ENCODE data around the gene ATP6V1F. TPM values are rescaled to one million over a fixed set of nuclear protein-coding genes. Genes with fewer than 3 reads are reported as not detected.

The ATP6V1F gene
- total RNA-seq, 2 donors from 2014 or later: 122 to 157 TPM

DNA sequence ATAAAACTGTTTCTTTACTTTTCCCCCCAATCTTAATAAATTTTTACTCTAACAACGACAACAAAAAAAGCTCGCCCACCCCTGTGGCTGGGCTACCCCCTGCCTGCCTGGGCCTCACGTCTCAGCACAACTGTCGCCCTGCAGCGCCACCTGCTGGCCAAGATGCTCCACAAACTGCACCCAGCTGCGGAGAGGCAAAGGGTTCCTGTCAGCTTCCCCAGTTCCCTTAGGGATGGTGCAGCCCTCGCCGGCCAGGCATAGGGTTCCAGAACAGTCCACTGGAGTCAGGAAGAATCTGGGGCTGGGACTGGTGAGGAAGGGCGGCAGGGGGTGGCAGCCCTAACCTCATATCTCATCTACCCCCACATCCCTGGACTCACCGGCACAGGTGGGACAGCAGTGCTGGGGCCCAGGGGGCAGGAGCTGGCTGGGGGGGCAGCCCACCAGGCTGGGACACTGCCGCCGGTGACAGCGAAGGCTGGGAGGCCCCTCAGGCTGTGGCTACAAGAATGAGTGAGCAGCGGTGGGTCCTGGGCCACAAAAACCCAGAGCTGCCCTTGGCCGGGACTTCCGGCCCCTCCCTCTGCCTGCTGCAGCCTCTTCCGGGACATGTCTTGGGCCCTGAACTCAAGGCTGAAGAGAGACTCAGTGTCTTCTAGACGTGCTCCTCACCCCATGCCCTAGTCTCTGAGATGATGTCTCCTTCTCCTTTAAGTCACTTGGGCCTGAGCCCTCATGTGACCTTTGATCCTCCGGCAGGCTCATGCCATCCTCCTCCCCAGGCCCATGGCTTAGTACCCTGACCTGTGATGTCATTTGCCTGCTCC lies 21.2 kb downstream of the ATP6V1F start:
- Histone ChIP-seq H3K4me3 (ENCODE audit: low read length) (no peak overlapping the region), H3K27ac (ENCODE audit: low read depth, low read length) (no peak overlapping the region), H3K9ac (ENCODE audit: extremely low read depth, low read length, poor library complexity, severe bottlenecking) (no peak overlapping the region), H3K36me3 (ENCODE audit: control insufficient read depth, insufficient read depth, low read length) (no peaks in the 10 kb centered on the region), H3K4me1 (ENCODE audit: control insufficient read depth, insufficient read depth, low read length) (no peaks in the 10 kb centered on the region), H3K9me3 (ENCODE audit: control insufficient read depth, low read length) (no peaks in the 10 kb centered on the region), H3K27me3 (ENCODE audit: control insufficient read depth, insufficient read depth, low read length, poor library complexity, severe bottlenecking) (no peaks in the 10 kb centered on the region)
- peaks cover 1% of the 10 kb centered on the region for H3K36me3 Mint-ChIP-seq (ENCODE audit: low read depth)
- no peaks in the 10 kb centered on the region for H3K27me3 Mint-ChIP-seq (ENCODE audit: insufficient read depth)
- no peak overlapping the region for H3K27ac Mint-ChIP-seq
- H3K9me3 Mint-ChIP-seq: peaks cover 3% of the 10 kb centered on the region
- TF ChIP-seq, protein P1, sequence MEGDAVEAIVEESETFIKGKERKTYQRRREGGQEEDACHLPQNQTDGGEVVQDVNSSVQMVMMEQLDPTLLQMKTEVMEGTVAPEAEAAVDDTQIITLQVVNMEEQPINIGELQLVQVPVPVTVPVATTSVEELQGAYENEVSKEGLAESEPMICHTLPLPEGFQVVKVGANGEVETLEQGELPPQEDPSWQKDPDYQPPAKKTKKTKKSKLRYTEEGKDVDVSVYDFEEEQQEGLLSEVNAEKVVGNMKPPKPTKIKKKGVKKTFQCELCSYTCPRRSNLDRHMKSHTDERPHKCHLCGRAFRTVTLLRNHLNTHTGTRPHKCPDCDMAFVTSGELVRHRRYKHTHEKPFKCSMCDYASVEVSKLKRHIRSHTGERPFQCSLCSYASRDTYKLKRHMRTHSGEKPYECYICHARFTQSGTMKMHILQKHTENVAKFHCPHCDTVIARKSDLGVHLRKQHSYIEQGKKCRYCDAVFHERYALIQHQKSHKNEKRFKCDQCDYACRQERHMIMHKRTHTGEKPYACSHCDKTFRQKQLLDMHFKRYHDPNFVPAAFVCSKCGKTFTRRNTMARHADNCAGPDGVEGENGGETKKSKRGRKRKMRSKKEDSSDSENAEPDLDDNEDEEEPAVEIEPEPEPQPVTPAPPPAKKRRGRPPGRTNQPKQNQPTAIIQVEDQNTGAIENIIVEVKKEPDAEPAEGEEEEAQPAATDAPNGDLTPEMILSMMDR (conservative IDR thresholded peaks at IDR 0.05): peak; percentile 99
- peaks cover 4% of the 10 kb centered on the region for H3K4me1 Mint-ChIP-seq
- no peak overlapping the region for H3K4me3 Mint-ChIP-seq
- WGBS, 2 experiments (ENCODE audit: insufficient coverage in 1 of 2, insufficient read length in 1 of 2): 61 to 70% methylated on average over 12 to 18 of the region's 19 CpGs
- DNase-seq: peak; percentile 97

DNA sequence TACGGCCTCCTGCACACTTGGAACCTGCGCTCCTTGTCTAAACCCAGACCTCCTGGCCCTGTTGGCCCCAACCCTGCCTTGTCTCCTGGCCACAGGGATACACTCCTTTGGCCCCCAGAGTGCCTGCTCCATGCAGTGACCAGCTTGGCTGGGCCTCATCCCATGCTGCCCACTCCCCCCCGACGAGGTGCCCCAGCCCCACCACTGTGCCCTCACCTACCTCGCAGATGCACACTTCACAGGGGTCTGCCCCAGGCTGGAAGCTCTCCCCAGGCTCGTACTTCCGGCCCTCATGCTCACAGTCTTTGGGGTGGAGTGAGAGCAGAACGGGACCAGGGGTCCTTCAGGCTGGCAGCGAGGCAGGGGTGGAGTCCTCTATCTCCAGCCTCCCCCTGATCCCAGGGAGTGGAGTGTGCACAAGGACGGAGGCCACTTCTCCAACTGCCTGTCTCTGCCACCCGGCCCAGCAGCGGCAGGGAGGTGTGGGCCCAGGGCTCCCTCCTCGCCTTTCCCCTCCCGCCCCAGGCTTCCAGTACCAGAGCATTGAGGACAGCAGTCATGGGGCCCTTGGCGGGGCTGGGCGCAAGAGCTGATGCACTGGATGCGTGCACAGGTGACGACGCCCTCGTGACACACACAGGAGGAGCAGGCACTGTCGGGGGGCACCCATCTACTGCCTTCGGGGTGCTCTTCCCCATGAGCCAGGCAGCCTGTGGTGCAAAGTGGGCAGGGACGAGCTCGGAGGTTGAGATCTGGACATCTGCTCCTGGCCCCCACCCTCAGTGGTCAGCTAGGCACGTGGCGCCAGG lies 22.1 kb downstream of the ATP6V1F start:
- WGBS, 2 experiments (ENCODE audit: insufficient coverage in 1 of 2, insufficient read length in 1 of 2): 91 to 95% methylated on average over 18 to 26 of the region's 26 CpGs
- H3K27me3 Mint-ChIP-seq (ENCODE audit: insufficient read depth): no peaks in the 10 kb centered on the region
- no peak overlapping the region for H3K27ac Mint-ChIP-seq
- peaks cover 3% of the 10 kb centered on the region for H3K9me3 Mint-ChIP-seq
- H3K4me1 ChIP-seq (ENCODE audit: control insufficient read depth, insufficient read depth, low read length): no peaks in the 10 kb centered on the region
- no peak overlapping the region for H3K9ac ChIP-seq (ENCODE audit: extremely low read depth, low read length, poor library complexity, severe bottlenecking)
- no peak for DNase-seq
- H3K9me3 ChIP-seq (ENCODE audit: control insufficient read depth, low read length): no peaks in the 10 kb centered on the region
- H3K27me3 ChIP-seq (ENCODE audit: control insufficient read depth, insufficient read depth, low read length, poor library complexity, severe bottlenecking): no peaks in the 10 kb centered on the region
- peaks cover 1% of the 10 kb centered on the region for H3K36me3 Mint-ChIP-seq (ENCODE audit: low read depth)
- H3K4me3 Mint-ChIP-seq: no peak overlapping the region
- H3K27ac ChIP-seq (ENCODE audit: low read depth, low read length): no peak overlapping the region
- H3K4me1 Mint-ChIP-seq: peaks cover 4% of the 10 kb centered on the region
- no peaks in the 10 kb centered on the region for H3K36me3 ChIP-seq (ENCODE audit: control insufficient read depth, insufficient read depth, low read length)
- TF ChIP-seq, protein P1 (conservative IDR thresholded peaks at IDR 0.05): no peak
- H3K4me3 ChIP-seq (ENCODE audit: low read length): no peak overlapping the region

DNA sequence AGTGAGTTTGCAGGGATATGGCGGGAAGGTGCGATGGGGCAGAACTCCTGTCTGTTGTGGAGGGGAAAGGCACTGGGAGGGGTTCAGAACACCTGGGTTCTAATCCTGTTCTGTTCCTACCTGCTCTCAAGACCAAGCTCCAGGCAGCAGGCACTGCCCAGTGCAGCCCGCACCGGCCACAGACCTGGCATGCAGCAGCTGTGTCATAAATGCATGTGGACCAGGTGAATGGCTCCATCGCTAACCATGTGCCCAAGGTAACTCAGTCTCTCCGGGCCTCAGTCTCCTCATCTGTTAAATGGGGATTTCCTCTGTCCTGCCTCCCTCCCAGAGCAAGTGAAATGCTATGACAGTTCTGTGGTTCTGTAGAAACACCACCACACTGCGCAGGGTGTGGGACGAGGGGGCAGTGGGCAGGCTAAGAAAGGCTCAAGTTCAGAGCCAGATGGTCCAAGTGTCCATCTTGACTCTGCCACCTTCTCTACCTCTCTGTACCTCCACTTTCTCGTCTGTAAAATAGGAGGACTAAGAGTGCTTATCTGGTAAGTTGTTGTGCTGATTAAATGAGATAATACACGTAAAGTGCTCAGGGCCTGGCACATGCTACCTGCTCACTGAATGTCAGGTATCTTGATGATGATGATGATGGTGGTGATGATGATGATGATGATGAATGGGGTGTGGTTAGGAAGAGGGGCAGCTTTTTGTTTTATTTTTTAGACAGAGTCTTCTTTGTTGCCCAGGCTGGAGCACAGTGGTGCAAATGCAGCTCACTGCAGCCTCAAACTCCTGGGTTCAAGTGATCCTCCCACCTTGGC lies 22.9 kb downstream of the ATP6V1F start:
- no peak overlapping the region for H3K9ac ChIP-seq (ENCODE audit: extremely low read depth, low read length, poor library complexity, severe bottlenecking)
- H3K27ac ChIP-seq (ENCODE audit: low read depth, low read length): no peak overlapping the region
- no peaks in the 10 kb centered on the region for H3K9me3 ChIP-seq (ENCODE audit: control insufficient read depth, low read length)
- no peaks in the 10 kb centered on the region for H3K27me3 ChIP-seq (ENCODE audit: control insufficient read depth, insufficient read depth, low read length, poor library complexity, severe bottlenecking)
- TF ChIP-seq, protein P1 (conservative IDR thresholded peaks at IDR 0.05): no peak
- H3K4me1 ChIP-seq (ENCODE audit: control insufficient read depth, insufficient read depth, low read length): no peaks in the 10 kb centered on the region
- WGBS, 2 experiments (ENCODE audit: insufficient coverage in 1 of 2, insufficient read length in 1 of 2): 93 to 94% methylated on average over 7 to 10 of the region's 10 CpGs
- H3K4me1 Mint-ChIP-seq: peaks cover 4% of the 10 kb centered on the region
- H3K4me3 ChIP-seq (ENCODE audit: low read length): no peak overlapping the region
- H3K4me3 Mint-ChIP-seq: no peak overlapping the region
- H3K27me3 Mint-ChIP-seq (ENCODE audit: insufficient read depth): peaks cover 2% of the 10 kb centered on the region
- no peak overlapping the region for H3K27ac Mint-ChIP-seq
- no peak for DNase-seq
- peaks cover 1% of the 10 kb centered on the region for H3K36me3 Mint-ChIP-seq (ENCODE audit: low read depth)
- H3K9me3 Mint-ChIP-seq: peaks cover 3% of the 10 kb centered on the region
- no peaks in the 10 kb centered on the region for H3K36me3 ChIP-seq (ENCODE audit: control insufficient read depth, insufficient read depth, low read length)
